Measurements from ENCODE around the gene NREP.
"Not testable (repeated sequence)": the region's sequence is repeated elsewhere in the genome, so short reads cannot be mapped to it uniquely, and the experiment has no call there.

- not testable (repeated sequence) for TF ChIP-seq POLR2A (IDR thresholded peaks at IDR 0.05; ENCODE audit: low read length); GATA1 (IDR thresholded peaks at IDR 0.05; ENCODE audit: low read depth, low read length)
These were observed 40.2 kb downstream of the NREP start for GRCh38 chr5:111716789-111717188.

All from erythroblast (primary cell).